ENCODE data around the gene KRTAP26-1.

The KRTAP26-1 gene

GRCh38 chr21:30320215-30320614 is at the start of gene KRTAP26-1:
KRTAP26-1 (minus strand) TSS chr21:30320315; CDS start chr21:30320035, 280 bp downstream.
- in situ Hi-C loops (cut with HindIII; ENCODE audit: low sequenced_read_pairs) = no loop called here

DNA sequence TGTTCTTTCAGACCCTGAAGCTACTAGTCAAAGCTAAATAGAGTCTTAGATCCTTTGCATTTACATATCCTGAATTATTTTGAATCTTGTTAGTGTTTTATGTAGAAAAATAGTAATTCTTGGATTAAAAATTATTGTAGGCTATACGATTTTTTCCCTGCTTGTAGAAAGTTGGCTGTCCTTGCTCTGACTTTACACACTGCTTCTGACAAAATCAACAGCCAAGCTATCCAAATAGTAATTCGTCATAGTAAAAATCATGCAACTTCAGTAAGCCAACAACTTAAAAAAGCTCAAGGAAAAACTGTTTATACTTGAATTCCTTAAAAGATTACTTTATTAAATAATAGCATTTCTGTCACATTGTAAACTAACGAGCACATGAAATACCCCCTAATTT is 35.8 kb upstream of the KRTAP26-1 start:
- in situ Hi-C loops (cut with HindIII; ENCODE audit: low sequenced_read_pairs) = no loop called here

DNA sequence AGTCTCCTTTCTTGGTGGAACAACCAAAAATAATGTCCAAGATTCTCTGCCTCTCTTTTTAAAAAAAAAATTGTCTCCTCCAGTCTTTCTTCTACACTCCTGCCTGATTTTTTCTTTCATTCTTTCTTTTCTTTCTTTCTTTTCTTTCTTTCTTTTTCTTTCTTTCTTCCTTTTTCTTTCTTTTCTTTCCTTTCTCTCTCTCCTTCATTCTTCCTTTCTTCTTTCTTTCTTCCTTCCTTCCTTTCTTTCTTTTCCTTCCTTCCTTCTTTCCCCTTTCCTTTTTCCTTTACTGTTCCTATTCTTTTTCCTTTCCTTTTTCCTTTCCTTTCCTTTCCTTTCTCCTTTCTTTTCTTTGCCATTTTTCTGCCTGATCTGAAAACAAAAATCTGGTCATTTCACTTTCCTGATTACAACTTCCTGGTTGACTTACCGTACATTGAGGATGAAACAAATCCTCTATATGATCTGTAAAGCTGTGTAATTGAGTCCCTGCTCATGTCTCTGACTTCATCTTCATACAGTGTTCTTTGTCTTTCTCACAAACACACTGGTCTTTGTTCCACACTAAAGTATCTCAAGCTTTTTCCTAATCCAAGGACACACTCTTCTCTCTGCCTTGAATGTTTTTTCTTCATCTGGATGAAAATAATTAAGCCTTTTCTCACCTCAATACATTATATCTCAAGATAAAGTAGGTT is 34.3 kb upstream of the KRTAP26-1 start:
- in situ Hi-C loops (cut with HindIII; ENCODE audit: low sequenced_read_pairs) = no loop called here

DNA sequence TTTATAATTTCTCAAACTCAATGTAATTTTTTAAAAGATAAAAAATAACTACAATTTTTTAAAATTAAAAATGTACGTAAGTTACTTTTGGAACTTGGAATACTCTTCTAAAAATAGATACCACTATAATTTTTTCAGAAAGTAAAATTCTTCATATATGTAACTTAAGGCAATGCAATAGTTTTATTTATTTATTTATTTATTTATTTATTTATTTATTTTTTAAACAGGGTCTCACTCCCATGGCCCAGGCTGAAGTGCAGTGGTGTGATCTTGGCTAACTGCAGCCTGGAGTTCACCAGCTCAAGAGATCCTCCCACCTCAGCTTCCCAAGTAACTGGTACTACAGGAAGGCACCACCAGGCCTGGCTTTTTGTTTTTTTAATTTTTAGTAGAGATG is 31.4 kb upstream of the KRTAP26-1 start:
- in situ Hi-C loops (cut with HindIII; ENCODE audit: low sequenced_read_pairs) = no loop called here

- in situ Hi-C loops (cut with HindIII; ENCODE audit: low sequenced_read_pairs) = no loop called here
These were observed 29.5 kb upstream of the KRTAP26-1 start for GRCh38 chr21:30349572-30349971.

DNA sequence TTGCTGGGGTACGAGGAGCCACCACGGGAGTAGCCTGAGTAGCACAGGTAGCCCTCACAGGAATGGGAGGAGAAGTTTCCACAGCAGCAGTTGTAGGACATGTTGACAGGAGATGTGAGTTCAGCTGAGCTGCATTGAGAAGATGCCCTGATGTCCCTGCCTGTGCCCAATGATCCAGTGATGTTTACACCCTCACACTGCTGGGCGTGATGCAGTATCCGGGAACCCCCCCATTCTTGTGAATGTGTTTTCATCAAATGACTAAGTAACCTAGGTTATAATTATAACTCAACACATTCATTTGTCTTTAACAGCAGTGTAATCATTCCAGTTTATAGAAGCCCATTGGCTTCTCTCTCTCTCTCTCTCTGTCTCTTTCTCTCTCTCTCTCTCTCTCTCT is 28.4 kb upstream of the KRTAP26-1 start, which contains the start of gene KRTAP23-1:
KRTAP23-1 (minus strand) TSS at position 101 of the 400 bp plus-strand sequence; CDS start at position 101, 0 bp downstream.
- in situ Hi-C loops (cut with HindIII; ENCODE audit: low sequenced_read_pairs) = no loop called here

DNA sequence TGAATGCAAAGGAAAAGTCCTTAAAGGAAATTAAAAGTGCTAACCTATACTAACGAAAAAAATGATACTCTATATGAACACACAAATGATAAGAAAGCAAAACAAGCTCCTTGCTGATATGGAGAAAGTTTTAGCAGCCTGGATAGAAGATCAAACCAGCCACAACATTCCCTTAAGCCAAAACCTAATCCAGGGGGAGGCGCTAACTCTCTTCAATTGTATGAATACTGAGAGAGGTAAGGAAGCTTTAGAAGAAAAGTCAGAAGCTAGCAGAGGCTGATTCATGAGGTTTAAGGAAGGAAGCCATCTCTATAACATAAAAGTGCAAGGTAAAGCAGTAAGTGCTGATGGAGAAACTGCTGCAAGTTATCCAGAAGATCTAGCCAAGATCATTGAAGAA is 24.9 kb upstream of the KRTAP26-1 start:
- in situ Hi-C loops (cut with HindIII; ENCODE audit: low sequenced_read_pairs) = no loop called here

- in situ Hi-C loops (cut with HindIII; ENCODE audit: low sequenced_read_pairs) = no loop called here
These were observed 20.8 kb upstream of the KRTAP26-1 start for GRCh38 chr21:30340714-30341573.

DNA sequence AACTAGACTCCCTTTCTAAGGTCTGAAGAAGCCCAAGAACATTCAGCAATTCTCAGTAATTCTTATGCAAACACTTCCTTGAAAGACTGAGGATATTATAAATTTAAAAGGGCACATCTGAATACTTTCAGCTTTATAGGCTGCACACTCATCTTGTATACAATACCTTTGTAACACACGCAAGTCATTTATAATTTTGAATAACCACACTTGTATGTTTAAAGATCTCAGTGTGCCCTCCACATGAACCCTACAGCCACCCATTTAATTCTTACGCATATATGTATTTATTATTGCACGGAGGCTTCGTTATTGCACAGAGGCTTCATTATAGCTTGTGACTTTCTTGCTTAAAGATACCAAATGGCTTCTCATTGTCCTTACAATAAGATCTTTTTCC is 18.6 kb upstream of the KRTAP26-1 start:
- in situ Hi-C loops (cut with HindIII; ENCODE audit: low sequenced_read_pairs) = no loop called here

- in situ Hi-C loops (cut with HindIII; ENCODE audit: low sequenced_read_pairs) = no loop called here
These were observed 17.7 kb upstream of the KRTAP26-1 start for GRCh38 chr21:30337772-30338171.

DNA sequence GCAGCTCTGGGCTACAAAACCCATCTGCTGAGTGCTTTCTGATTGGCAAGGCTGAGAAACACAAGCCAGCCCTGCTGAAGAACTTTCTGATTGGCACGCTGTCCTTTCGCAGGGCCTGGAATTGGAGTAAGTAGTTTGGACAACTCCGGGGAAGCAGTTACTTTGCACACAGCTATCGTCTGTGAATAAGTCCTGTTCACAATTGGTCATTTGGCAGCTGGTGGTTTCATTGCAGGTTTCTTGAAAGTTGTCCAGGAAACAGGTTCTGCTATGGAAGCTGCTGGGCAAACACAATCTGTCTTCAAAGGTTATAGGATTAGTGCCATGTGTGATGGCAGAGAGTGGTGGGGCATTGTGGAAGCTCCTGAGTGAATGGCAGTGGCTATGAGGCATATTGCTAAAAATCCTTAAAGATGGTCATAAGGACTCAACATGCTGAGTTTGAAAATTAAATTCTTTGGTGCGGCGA is 17.2 kb upstream of the KRTAP26-1 start, which contains the start of gene KRTAP27-1:
KRTAP27-1 (minus strand) TSS at position 419 of the 469 bp plus-strand sequence; CDS start at position 393, 26 bp downstream.
- in situ Hi-C loops (cut with HindIII; ENCODE audit: low sequenced_read_pairs) = no loop called here

GRCh38 chr21:30336596-30336995 is 16.5 kb upstream of the KRTAP26-1 start:
- in situ Hi-C loops (cut with HindIII; ENCODE audit: low sequenced_read_pairs) = no loop called here

DNA sequence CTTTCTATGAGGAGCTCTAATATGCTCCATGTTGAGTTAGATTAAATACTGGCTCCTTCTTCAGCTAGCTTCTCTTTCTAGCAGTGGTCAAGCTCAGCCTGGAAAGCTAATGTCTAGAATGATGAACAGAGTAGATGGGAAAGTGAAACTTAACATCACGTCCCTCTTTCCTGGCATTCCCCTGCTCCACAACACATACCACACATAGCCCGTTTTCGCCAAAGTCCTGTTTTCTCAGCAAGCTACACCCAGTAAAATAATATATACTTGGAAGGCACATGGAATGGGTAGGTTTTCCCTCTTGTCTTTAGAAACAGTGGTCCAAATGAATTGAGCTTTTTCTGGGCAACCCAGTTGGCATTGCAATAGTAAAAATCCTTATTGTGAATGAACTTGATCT is 13.6 kb upstream of the KRTAP26-1 start:
- in situ Hi-C loops (cut with HindIII; ENCODE audit: low sequenced_read_pairs) = no loop called here

DNA sequence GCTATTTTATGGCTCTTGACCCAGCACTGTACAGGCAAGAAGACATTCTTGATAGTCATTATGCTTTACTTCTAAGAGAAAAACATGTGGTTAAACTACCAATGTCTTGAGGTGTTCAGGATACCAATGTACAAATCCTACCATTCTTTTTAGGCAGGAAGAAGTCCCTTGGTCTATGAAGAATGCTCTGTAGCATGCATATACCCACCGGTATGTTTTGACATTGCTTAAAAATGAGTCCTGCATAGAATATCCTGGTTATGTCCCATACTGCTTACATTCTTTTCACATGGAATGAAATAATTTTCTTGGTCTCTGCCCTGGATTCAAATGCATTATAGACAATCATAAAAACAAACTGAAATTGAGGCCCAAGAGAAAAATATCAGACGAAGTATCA is 12.6 kb upstream of the KRTAP26-1 start:
- in situ Hi-C loops (cut with HindIII; ENCODE audit: low sequenced_read_pairs) = no loop called here

- in situ Hi-C loops (cut with HindIII; ENCODE audit: low sequenced_read_pairs) = no loop called here
These were observed 9.2 kb upstream of the KRTAP26-1 start for GRCh38 chr21:30329203-30329875.

DNA sequence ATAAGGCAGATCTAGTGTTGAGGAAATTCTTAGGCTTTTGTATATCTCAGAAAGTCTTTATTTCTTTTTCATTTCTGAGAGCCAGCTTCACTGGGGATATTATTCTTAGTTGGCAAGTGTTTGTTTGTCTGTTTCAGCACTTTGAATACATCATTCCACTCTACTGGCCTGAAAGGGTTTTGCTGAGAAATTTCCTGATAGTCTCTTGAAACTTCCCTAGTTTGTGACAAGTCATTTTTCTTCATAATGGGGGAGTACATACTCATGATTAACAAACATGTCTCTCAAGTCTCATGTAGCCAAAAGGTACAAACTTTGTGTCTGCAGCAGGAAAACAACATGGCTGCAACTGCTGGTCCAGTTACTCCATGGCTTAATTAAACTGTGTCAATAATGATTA is 6.3 kb upstream of the KRTAP26-1 start:
- in situ Hi-C loops (cut with HindIII; ENCODE audit: low sequenced_read_pairs) = no loop called here

GRCh38 chr21:30315701-30316100 is 4.4 kb downstream of the KRTAP26-1 start:
- in situ Hi-C loops (cut with HindIII; ENCODE audit: low sequenced_read_pairs) = no loop called here

DNA sequence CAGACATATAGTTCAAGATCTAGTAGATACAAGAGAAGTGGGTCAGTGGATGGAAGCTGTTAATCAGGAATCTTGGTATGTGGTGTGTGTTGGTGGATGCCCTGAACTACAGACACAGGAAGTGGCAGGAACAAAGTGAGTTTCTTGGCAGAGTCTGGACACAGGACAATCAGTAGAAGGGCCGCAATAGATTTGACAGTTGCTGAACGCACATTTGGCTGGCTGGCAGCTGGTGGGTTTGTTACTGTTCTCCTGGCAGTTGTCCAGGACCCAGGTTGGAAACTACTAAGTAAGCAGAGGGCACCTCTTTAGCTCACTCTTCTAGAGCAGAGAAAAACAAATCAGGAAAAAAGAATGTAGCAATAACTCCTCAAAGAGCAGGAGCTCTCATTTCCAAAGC is 13.2 kb downstream of the KRTAP26-1 start:
- in situ Hi-C loops (cut with HindIII; ENCODE audit: low sequenced_read_pairs) = no loop called here

- in situ Hi-C loops (cut with HindIII; ENCODE audit: low sequenced_read_pairs) = no loop called here
These were observed 15.0 kb downstream of the KRTAP26-1 start for GRCh38 chr21:30305136-30305535.

DNA sequence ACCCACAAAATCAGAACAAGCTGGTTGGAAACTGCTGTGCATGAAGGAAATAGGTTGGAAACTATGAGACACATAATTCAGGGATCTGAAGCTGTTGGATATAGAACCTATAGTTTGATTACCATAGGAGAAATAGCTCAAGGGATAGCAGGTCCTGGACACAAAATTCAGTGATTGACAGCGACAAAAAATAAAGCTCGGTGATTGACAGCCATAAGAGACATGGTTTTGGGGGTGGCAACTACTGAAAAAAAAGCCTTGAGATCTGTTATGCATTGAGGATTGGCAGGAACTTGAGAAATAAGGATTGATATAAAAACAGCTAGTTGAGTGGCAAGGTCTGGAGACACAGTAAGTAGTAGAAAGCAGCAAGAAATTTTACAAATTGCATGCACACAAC is 30.9 kb downstream of the KRTAP26-1 start, which contains the start of gene KRTAP25-1:
KRTAP25-1 (minus strand) TSS at position 300 of the 400 bp plus-strand sequence; CDS start at position 276, 24 bp downstream.
- in situ Hi-C loops (cut with HindIII; ENCODE audit: low sequenced_read_pairs) = no loop called here

GRCh38 chr21:30282850-30283249 is 37.3 kb downstream of the KRTAP26-1 start, which contains the start of gene KRTAP24-1:
KRTAP24-1 (minus strand) TSS chr21:30282950; CDS start chr21:30282932, 18 bp downstream.
- in situ Hi-C loops (cut with HindIII; ENCODE audit: low sequenced_read_pairs) = no loop called here
